Measurements from ENCODE around the gene LBHD2.

The LBHD2 gene

DNA sequence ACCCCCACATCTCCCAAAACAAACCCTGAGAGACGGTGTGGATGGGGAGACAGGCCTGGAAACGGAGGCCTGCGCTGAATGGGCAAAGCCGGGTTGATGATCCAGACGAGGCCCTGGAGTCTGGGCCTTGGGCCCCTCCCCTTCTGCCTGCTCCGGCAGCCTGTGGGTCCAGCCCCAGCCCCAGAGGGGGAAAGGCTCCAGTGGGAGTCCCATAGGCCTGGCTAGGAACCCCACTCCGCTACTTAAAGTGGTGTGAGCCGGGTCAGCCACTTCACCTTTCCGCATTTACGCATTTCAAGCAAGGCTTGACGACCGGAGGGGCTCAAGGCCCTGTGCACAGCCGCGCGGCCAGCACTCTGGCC is 38.6 kb downstream of the LBHD2 start:
- DNase-seq = no peak

DNA sequence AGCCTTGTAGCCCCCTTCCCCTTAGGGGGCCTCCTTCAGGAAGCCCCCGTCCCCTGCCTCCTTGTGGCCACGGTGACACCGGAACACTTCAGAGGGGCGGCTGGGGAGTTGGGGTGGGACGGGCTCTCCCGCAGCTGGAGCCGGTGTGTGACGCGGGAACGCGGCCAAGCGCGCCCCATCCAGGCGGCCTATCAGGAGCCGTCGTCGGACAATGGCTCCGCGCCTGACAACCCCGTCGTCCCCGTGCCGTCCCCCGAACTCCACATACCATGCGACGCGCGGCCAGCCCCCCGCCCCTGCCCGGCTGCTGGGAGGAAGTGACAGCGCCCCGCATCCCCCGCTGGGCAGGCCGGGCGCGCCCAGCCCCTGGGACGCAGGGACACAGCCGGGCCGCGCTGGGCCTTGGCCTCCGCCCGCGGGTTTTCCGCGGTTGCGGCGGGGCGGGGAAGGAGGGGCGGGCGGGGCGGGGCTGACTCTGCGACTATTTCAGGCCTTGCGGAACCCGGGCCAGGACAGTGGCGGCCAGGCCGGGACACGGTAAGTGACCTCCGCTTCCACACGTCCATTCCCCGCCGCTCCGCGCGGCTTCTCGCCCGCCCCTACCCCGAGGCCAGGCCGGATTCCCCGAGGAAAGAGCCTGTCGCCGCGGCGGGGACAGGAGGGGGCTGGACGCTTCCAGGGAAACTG is 39.1 kb downstream of the LBHD2 start, which contains the start of gene TNFAIP2:
TSS of gene TNFAIP2 (plus strand) at position 515 of the 687 bp plus-strand sequence. CDS start 2,997 bp downstream, outside the sequence.
- peak; percentile 56 for DNase-seq

DNA sequence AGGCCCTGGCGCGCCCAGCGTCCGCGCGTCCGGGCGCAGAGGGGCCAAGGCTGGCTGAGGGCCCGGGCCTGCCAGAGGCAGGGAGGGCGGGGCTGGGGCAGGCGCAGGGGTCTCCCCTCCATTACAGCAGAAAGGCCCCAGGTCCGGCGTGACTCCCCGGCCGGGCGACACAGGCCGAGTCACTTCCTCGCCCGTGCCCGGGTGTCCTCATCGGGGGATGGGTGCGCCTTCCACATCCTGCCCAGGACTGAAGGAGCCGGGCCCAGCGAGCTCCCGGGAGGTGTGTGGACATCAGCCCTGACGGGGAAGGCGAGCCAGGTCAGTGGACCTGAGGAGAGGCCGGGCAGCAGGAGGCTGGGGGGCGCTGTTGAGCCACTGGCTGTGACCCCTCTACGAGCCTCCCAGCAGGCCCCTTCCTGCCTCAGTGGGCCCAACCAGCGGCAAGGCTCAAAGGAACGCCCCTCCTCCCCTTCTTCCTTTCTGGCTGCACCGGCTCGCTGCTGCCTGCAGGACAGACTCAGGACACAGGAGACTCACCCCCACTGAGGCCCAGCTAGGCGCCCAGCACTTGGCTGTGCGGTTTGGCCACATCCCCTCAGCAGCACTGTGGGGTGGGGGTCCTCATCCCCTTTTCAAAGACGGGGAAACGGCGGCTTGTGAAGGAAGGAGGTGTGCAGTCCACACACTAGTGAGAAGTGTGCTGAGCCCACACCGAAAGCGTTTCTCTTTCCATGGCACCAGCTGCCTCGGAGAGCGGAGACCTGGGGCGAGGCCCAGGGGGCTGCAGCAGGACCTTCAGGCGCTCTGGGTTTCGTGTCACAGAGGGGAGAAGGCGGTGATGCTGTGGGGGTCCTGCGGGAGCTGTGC is 39.9 kb downstream of the LBHD2 start:
- no peak for DNase-seq

DNA sequence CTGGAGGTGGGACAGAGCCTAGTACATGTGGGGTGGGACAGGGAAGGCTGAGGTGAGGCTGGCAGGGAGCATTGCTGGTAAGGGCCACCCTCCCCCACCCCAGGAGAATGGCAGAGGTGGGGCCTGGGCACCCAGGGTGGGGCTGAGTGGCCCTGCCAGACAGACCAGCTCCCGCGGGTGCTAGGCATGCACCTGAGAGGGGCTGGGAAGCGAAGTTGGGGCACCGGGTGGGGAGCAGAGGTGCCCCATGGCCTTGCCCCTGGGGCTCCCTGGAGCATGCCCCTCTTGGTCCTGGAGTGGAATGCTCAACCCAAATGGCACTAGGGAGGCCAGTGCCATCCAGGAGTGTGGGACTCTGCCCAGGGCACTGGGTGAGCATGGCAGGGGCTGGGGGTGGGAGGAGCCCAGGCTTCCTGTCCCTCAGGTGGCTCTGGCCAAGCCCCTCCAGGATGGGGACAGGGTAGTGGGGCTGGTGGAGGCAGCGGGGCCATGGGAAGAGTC is 40.5 kb downstream of the LBHD2 start:
- DNase-seq = no peak

DNA sequence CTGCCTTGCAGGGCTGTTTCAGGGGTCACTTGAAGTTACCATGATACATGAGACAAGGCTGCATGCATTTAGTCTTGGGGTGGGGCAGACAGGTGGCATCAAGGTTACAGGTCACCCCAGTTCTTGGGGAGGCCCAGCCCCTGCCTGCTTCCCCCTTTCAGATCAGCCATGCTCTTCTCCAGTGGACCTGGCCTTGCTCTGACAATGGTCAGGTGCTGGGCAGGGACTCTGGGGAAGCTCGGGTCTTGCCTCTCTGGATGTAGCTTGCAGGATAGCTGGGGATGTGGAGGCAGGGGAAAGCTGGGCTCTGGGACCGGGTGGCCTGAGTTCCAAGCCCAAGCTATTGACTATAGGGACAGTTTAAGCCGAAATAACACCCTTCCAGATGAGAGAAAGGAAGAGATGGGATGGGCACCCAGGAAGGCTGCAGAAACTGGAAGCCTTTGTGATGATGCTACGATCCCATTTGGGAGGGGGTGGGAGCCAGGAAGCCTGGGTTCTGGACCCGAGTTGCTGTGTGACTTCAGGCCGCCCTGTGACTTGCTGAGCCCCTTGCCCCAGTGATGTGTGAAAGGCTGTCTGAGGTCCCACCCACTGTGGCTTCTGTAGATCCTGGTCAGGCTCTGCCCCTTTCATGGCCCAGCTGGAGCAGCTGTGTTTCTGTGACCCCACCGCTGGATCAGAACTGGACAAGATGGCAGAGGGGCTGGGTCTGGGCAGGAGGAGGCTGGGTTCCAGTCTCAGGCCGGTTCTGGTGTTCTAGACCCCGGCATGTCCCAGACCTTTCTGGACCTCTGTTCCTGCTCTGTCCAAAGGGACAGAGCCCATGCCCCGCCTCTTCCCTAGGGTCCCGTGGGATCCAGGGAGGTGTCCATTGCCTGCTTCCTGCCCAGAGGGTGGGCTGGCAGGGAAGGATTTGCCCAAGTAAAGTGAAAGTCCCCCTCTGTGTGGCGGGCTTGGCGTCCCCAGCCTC is 41.4 kb downstream of the LBHD2 start:
- no peak for DNase-seq

DNA sequence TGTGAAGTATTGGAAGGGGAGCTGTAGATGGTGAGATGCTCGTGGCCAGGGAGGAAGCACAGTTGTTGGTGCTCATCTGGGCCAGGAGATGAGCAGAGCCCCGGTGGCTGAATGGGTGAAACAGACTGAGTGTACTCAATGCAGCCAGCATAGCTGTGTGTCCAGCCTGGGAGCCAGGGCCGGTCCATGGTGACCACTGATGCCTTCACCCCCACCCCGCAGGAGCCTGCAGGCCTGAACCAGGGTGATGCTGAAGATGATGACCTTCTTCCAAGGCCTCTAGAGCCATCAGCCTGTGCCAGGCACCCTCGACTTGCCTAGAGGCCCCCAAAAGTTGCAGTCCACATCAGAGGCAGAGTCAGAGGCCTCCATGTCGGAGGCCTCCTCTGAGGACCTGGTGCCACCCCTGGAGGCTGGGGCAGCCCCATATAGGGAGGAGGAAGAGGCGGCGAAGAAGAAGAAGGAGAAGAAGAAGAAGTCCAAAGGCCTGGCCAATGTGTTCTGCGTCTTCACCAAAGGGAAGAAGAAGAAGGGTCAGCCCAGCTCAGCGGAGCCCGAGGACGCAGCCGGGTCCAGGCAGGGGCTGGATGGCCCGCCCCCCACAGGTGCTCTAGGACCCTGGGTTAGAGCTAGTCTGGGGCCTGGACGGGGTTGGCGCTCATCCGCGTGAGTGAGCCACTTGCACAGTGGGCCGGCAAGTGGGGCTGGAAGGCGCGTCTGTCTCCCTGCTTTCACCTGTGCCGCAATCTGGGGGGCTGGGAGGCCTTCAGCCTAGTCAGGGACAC is 42.3 kb downstream of the LBHD2 start:
- no peak for DNase-seq

DNA sequence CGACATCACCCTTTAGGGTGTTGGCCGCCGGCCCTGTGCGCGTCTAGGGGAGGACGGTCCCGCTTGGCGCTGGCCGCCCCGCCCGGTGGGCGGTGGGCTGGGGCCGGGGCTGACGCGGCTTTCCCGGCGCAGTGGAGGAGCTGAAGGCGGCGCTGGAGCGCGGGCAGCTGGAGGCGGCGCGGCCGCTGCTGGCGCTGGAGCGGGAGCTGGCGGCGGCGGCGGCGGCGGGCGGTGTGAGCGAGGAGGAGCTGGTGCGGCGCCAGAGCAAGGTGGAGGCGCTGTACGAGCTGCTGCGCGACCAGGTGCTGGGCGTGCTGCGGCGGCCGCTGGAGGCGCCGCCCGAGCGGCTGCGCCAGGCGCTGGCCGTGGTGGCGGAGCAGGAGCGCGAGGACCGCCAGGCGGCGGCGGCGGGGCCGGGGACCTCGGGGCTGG is 42.9 kb downstream of the LBHD2 start:
- DNase-seq = no peak

DNA sequence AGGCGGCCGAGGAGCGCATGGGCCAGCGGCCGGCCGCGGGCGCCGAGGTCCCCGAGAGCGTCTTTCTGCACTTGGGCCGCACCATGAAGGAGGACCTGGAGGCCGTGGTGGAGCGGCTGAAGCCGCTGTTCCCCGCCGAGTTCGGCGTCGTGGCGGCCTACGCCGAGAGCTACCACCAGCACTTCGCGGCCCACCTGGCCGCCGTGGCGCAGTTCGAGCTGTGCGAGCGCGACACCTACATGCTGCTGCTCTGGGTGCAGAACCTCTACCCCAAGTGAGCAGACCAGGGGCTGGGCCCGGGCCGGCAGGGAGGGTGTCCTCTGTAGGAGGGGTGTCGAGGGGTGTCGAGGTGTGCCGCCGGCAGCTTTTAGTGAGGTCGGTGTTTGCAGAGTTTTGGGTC is 43.3 kb downstream of the LBHD2 start:
- no peak for DNase-seq

DNA sequence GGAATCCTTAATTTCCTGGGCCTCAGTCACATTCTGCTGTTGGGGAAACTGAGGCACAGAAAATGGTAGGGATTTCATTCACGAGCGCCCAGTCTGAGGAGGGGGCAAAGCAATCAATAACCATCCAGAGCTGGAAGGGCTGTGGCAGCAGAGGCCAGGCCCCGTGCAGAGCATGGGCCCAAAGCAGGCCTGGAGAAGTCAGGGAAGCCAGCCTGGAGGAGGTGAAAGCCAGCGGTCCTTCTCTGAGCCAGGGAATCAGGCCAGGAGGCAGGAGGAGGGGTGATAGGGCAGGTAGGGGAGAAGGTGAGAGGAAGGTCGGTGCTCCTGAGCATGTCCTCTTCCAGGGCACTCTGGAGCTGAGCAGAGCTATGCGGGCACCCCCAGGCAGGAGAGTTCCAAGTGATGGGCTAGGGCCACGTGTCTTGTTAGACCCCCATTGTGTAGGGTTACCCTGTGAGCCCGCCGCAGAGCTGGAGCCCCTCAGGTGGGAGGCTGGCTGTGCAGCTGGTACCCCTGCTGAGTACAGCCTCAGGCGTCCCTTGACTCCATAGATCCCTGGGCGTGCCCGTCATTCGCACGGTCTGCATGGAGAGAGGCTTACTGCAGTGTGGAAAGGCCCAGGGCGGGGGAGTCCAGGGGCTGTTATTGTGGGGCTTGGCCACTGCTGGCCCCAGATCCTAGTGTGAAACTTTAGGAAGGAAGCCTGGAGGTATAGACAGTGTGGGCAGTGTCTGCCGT is 44.0 kb downstream of the LBHD2 start:
- no peak for DNase-seq

DNA sequence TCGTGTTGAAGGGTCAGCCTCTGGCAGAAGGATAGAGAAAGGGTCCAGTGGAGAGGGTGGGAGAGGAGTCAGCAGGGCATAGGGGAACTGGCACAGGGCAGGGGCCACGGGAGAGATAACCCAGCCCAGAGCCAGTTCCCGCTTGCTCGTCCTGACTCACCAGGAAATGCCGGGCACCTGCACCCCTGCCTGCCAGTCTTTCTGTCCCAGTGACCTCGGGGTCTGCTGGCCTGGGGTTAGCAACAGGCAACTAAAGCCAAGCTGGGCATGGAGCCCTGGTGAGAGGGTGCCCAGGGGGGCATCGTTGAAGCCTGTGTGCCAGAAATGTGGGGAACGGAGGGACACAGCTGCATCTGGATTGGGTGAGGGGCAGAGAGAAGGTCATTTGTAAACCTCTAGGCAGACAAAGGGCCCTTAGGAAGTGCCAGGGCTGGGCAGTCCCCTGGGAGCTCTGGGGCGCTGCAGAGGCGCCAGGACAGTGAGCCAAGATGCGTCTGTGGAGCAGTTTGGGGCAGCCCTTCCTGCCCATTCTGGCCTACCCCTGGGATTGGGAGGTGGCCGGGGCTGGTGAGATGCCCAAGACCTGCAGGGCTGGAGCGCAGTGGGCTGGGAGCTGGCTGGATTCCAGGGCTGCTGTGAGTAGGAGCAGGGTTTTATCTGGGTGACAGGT is 44.8 kb downstream of the LBHD2 start:
- DNase-seq = no peak

DNA sequence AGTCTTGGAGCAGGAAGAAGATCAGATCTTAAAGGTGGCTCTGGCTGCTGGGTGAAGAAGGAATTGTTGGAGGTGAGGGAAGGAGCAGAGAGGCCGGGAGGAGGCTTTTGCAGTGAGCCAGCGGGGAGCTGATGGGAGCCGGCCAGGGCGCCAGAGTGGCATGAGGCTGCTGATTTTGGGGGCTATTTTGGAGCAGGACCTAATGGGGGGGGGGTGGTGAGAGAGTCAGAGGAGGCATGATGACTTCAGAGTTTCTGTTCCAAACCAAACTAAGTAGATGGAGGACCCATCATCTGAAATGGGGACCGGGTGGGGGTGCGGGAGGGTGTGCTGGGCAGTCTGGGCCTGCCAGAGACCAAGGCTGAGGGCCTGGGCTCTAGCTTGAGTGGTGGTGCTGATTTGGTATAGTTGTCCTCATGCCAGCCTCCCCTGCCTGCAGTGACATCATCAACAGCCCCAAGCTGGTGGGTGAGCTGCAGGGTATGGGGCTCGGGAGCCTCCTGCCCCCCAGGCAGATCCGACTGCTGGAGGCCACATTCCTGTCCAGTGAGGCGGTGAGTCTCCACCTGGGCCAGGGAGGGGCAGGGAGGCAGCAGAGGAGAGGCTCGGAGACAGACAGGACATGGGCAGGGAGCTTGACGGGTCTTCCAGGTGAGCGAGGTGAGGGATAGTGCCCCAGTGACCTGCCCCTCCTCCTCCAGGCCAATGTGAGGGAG is 45.4 kb downstream of the LBHD2 start:
- DNase-seq = no peak

DNA sequence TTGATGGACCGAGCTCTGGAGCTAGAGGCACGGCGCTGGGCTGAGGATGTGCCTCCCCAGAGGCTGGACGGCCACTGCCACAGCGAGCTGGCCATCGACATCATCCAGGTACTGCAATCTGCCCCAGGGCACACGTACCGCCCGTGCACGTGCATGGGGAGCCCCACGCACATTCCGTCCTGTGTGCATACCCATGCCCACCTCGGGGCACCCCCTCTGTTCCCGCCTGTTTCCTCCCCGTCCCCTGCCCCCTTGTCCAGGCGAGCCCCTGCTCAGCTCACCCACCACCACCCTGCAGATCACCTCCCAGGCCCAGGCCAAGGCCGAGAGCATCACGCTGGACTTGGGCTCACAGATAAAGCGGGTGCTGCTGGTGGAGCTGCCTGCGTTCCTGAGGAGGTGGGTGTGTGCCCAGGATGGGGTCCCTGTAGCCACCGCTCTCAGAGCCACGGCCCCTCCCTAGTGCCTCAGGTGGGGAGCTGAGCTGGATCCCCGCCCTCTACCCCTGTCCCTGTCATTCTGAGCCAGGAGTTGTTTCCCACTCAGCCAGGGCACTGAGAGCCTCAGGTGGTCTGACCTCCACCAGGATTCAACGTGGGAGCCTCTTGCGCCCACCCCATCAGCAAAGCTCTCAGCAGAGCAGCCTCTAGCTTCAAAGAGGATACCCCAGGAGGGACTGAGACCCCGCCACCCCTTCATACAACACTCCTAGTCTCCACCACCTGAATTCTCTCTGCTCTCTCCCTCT is 46.2 kb downstream of the LBHD2 start:
- no peak for DNase-seq

DNA sequence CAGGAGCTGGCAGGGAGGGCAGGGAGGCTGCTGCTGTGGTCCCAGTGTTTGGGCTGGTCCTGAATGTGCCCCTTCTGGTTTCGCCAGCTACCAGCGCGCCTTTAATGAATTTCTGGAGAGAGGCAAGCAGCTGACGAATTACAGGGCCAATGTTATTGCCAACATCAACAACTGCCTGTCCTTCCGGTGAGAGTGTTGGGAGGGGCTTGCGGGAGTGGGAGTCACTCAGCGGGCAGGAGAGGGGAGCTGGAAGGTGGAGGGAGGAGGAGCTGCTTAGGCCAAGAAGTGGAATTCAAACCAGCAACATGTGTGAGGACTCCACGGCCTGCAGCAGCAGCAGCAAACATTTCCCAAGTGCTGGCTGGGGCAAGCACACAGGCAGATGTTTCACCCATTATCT is 47.0 kb downstream of the LBHD2 start:
- DNase-seq = no peak

DNA sequence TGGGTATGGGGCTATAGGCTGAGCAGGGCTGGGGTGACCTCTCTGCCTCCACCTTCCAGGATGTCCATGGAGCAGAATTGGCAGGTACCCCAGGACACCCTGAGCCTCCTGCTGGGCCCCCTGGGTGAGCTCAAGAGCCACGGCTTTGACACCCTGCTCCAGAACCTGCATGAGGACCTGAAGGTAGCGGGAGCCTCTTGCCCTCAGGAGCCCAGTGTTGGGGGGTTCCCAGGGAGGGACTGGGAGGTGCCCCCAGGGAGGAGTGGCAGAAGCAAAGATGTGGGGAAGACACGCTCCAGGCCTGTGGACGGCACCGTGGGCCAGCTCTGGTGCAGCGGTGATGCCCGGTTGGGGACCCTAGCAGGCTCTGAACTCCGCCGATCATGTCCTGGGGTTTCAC is 47.6 kb downstream of the LBHD2 start:
- DNase-seq = no peak

DNA sequence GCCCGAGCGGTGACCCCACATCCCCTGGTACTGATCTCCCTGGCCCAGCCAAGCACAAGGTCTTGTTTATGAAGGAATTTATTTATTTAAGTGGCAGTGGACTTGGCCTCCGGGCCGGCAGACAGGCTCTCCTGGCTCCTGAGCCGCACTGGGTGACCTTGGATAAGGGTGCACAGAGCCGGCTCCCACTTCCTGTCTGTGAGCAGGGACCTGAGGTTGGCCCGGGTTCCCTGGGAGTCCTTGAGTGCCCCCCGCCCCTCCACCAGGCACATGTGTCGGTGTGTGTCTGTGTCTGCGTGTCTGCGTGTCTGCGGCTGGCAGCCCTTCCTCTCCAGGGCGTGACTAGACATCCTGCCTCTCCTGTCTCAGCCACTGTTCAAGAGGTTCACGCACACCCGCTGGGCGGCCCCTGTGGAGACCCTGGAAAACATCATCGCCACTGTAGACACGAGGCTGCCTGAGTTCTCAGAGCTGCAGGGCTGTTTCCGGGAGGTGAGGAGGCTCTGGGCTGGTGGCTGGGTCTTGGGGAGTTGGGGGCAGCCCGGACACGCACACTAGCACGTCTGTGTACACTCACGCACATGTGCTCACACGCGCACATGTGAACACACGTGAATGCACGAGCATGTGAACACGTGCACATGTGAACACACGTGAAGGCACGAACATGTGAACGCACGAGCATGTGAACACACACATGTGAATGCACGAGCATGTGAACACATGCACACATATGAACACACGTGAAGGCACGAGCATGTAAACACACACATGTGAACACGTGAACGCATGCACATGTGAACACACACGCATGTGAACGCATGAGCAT is 48.6 kb downstream of the LBHD2 start:
- DNase-seq = no peak

DNA sequence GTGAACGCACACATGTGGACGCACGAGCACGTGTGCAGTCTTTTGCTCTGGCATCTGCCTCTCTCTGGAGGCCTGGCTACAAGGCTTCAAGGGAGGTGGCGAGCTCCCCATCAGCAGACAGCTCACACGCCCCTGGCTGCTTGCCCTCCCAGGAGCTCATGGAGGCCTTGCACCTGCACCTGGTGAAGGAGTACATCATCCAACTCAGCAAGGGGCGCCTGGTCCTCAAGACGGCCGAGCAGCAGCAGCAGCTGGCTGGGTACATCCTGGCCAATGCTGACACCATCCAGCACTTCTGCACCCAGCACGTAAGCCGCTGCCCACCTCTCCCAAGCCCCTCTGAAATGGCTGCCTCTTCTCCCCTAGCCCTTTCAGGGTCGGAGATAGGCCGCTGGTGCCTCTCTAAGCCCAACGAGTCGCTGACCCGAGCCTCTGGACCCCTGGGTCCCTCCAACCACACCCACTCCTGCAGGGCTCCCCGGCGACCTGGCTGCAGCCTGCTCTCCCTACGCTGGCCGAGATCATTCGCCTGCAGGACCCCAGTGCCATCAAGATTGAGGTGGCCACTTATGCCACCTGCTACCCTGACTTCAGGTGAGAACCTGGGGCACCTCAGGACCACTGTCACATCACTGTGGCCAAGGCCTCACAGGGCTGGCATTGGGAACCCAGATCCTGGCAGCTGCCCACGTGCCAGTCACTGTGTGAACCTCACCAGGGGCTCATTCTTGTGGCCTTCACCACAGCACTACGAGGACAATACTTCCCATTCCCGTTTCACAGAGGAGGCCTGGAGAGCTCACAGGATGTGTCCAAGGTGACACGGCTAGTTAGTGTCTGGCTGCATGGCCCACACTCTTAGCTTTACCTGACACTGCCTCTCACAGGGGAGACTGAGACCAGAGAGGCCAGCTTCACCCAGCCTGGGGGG is 49.5 kb downstream of the LBHD2 start:
- no peak for DNase-seq

DNA sequence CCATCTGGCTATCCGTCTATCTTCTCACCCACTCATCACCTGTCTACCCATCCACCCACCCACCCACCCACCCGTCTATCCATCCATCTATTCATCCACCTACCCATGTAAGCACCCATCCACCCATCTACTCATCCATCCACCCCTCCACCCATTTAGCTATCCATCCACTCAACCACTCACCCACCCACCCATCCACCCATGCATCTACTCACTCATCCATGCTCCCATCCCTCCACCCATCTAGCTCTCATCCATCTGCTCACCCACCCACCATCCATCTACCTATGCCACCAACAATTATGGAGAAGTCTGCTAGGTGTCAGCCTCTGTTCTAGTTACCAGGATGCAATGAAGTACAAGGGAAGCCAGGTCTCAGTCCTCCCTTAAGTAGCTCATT is 50.4 kb downstream of the LBHD2 start:
- DNase-seq = no peak

Measured in NCI-H1436 (cell line).